ENCODE measurements around the gene INA. TPM values are rescaled to one million over a fixed set of nuclear protein-coding genes. Genes with fewer than 3 reads are reported as not detected.
A peak's percentile ranks its signal among the peaks of the same experiment; 100 is the strongest.

INA gene
- total and polyA plus RNA-seq, 11 donors, result 0.04 to 0.11 (median 0.08) TPM; not detected in 8

DNA sequence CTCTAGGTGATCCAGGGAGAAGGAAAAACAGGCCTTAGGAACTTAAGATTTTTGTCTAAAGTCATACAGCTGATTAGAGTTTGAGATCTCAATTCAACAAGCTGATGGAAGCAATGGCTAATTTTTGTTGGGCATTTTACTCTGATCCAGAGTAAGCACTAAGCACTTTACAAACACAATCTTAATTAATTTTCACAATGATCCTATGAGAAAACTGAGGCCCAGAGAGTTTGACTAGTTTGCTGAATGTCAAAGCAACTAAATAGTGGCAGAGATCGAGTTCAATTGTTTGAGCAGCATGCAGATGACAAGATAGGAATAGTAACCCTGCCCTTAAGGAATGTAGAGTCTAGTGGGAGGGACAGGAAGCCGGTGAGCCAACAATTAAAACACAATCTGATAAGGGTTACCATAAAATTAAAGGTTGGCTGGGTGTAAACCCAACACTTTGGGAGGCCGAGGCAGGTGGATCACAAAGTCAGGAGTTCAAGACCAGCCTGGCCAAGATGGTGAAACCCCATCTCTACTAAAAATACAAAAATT lies 44.7 kb upstream of the INA start:
- no peaks in the 10 kb centered on the region for H3K27me3 ChIP-seq
- DNase-seq (no peak), ATAC-seq (no peak)
- TF ChIP-seq, protein P1, sequence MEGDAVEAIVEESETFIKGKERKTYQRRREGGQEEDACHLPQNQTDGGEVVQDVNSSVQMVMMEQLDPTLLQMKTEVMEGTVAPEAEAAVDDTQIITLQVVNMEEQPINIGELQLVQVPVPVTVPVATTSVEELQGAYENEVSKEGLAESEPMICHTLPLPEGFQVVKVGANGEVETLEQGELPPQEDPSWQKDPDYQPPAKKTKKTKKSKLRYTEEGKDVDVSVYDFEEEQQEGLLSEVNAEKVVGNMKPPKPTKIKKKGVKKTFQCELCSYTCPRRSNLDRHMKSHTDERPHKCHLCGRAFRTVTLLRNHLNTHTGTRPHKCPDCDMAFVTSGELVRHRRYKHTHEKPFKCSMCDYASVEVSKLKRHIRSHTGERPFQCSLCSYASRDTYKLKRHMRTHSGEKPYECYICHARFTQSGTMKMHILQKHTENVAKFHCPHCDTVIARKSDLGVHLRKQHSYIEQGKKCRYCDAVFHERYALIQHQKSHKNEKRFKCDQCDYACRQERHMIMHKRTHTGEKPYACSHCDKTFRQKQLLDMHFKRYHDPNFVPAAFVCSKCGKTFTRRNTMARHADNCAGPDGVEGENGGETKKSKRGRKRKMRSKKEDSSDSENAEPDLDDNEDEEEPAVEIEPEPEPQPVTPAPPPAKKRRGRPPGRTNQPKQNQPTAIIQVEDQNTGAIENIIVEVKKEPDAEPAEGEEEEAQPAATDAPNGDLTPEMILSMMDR (IDR thresholded peaks at IDR 0.05), result no peak
- TF ChIP-seq POLR2A (IDR thresholded peaks at IDR 0.05), result no peak
- peak overlapping the region in 10 of 12 donors; percentile 69 to 94 (median 83) for H3K27ac ChIP-seq
- H3K4me3 ChIP-seq, result no peak overlapping the region
- WGBS, 4 donors, result 50 to 68% (median 59%) methylated on average over 3 of the region's 3 CpGs
- intact Hi-C loops (cut with DNase I), result loop anchor here in 3 of 10 donors (5.0 to 10.0 kb wide), 2 partner anchors 40 to 47 kb away; partner anchors contain the start of gene NT5C2 (in 2 of the 3)
- H3K9me3 ChIP-seq, result no peaks in the 10 kb centered on the region
- no peaks in the 10 kb centered on the region for H3K36me3 ChIP-seq
- peaks cover 0 to 42% (median 19%) of the 10 kb centered on the region in 12 donors for H3K4me1 ChIP-seq

DNA sequence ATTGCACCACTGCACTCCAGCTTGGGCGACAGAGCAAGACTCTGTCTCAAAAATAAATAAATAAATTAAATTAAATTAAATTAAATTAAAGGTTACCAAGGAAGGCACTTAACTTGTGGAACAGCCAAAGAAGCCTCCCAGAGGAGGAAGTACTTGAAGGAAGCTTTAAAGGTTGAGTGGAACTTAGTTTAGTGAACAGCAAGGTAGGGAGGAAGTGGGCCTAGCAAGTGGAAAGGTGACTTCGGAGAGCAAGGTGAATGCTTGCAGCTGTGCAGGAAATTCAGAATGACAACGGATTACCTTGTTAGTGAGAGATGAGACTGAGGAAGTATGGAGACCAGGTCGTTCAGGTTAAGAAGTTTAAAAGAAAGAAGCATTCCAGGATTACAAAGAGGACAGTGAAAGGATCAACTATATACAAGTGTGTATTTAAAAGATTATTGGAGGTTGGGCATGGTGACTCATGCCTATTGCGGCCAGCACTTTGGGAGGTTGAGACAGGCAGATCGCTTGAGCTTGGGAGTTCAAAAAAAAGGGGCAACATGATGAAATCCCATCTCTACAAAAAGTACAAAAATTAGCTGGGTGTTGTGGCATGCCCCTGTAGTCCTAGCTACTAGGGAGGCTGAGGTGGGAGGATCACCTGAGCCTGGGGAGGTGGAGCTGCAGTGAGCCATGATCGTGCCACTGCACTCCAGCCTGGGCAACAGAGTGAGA lies 44.0 kb upstream of the INA start:
- H3K36me3 ChIP-seq, result no peaks in the 10 kb centered on the region
- no peaks in the 10 kb centered on the region for H3K27me3 ChIP-seq
- no peak for TF ChIP-seq POLR2A (IDR thresholded peaks at IDR 0.05)
- TF ChIP-seq, protein P1 (IDR thresholded peaks at IDR 0.05), result no peak
- no peak overlapping the region for H3K4me3 ChIP-seq
- WGBS, 4 donors, result 81 to 84% (median 82%) methylated on average over 7 of the region's 7 CpGs
- peaks cover 0 to 38% (median 17%) of the 10 kb centered on the region in 12 donors for H3K4me1 ChIP-seq
- no peak for ATAC-seq
- peak overlapping the region in 3 of 12 donors; percentile 36 to 89 (median 73) for H3K27ac ChIP-seq
- DNase-seq, result no peak
- intact Hi-C loops (cut with DNase I), result loop anchor here in 3 of 10 donors (5.0 to 10.0 kb wide), 2 partner anchors 41 to 48 kb away; partner anchors contain the start of gene NT5C2 (in 2 of the 3)
- no peaks in the 10 kb centered on the region for H3K9me3 ChIP-seq

GRCh38 chr10:103235775-103236174 lies 41.2 kb upstream of the INA start:
- WGBS, 4 donors, result 86 to 93% (median 90%) methylated on average over 2 of the region's 2 CpGs
- Histone ChIP-seq H3K4me3 (no peak overlapping the region), H3K36me3 (no peaks in the 10 kb centered on the region), H3K9me3 (no peaks in the 10 kb centered on the region), H3K27ac (no peak overlapping the region), H3K27me3 (no peaks in the 10 kb centered on the region), H3K4me1 (peaks cover 0 to 32% (median 9%) of the 10 kb centered on the region in 12 donors)
- no peak for TF ChIP-seq POLR2A (IDR thresholded peaks at IDR 0.05)
- TF ChIP-seq, protein P1 (IDR thresholded peaks at IDR 0.05), result no peak
- ATAC-seq, result no peak
- DNase-seq, result no peak
- intact Hi-C loops (cut with DNase I), result loop anchor here in 5 of 10 donors (5.0 to 10.0 kb wide), 3 partner anchors 43 to 128 kb away; partner anchors contain the start of gene NT5C2 (in 3 of the 5)

All from heart left ventricle (tissue), 16 donors.